Measurements from ENCODE around the gene AHDC1.

AHDC1 gene

GRCh38 chr1:27603681-27604578 lies at the start of gene AHDC1:
Gene AHDC1, minus strand, starts transcription at chr1:27604144. Its CDS starts 52,029 bp downstream, at chr1:27552115.
- peak; percentile 77 to 88 for DNase-seq

GRCh38 chr1:27652111-27652864 lies 48.3 kb upstream of the AHDC1 start:
- DNase-seq, result peak in 1 of 2 donors; percentile 55

- peak; percentile 88 to 95 for DNase-seq
Observed at GRCh38 chr1:27650539-27651175, 46.7 kb upstream of the AHDC1 start.

- DNase-seq, result no peak
Observed at GRCh38 chr1:27650171-27650538, 46.2 kb upstream of the AHDC1 start.

GRCh38 chr1:27649306-27649635 lies 45.3 kb upstream of the AHDC1 start:
- DNase-seq, result no peak

- no peak for DNase-seq
Observed at GRCh38 chr1:27648602-27649305, 44.8 kb upstream of the AHDC1 start.

GRCh38 chr1:27647328-27647727 lies 43.4 kb upstream of the AHDC1 start:
- no peak for DNase-seq

- DNase-seq, result no peak
Observed at GRCh38 chr1:27646676-27647075, 42.7 kb upstream of the AHDC1 start.

- no peak for DNase-seq
Observed at GRCh38 chr1:27645071-27645415, 41.1 kb upstream of the AHDC1 start.

GRCh38 chr1:27644369-27645070 lies 40.6 kb upstream of the AHDC1 start:
- DNase-seq, result no peak

- peak in 1 of 2 donors; percentile 70 for DNase-seq
Observed at GRCh38 chr1:27643600-27644368, 39.8 kb upstream of the AHDC1 start.

GRCh38 chr1:27640514-27640913 lies 36.6 kb upstream of the AHDC1 start:
- DNase-seq, result peak in 1 of 2 donors; percentile 66

GRCh38 chr1:27638805-27639204 lies 34.9 kb upstream of the AHDC1 start:
- no peak for DNase-seq

GRCh38 chr1:27638047-27638734 lies 34.2 kb upstream of the AHDC1 start:
- DNase-seq, result no peak

- peak in 1 of 2 donors; percentile 65 for DNase-seq
Observed at GRCh38 chr1:27635396-27636142, 31.6 kb upstream of the AHDC1 start.

GRCh38 chr1:27634985-27635367 lies 31.0 kb upstream of the AHDC1 start, which contains the start of gene FGR:
Gene FGR, minus strand, starts transcription at chr1:27635185. Its CDS starts 11,269 bp downstream, at chr1:27623916.
- DNase-seq, result peak; percentile 70 to 72

GRCh38 chr1:27634177-27634984 lies 30.4 kb upstream of the AHDC1 start:
- peak; percentile 76 to 86 for DNase-seq

GRCh38 chr1:27633640-27634176 lies 29.8 kb upstream of the AHDC1 start:
- DNase-seq, result no peak

GRCh38 chr1:27633298-27633610 lies 29.3 kb upstream of the AHDC1 start:
- no peak for DNase-seq
